CD4-positive, alpha-beta T cell treated with Interleukin-21 for 1 hour (primary cell): ENCODE results near the gene DDTL.

Source experiments
- DNase-seq: peaks from one replicate; pipeline ENCODE4 v3.0.0-alpha.2; 2020

Gene DDTL

GRCh38 chr22:24007253-24008021, 40.7 kb downstream of the DDTL start:
- no peak for DNase-seq

- no peak for DNase-seq
Measured at GRCh38 chr22:24008022-24008283, 41.3 kb downstream of the DDTL start.

GRCh38 chr22:24008381-24009226, 41.9 kb downstream of the DDTL start:
- no peak for DNase-seq

- DNase-seq = no peak
Measured at GRCh38 chr22:24009227-24010017, 42.7 kb downstream of the DDTL start.

GRCh38 chr22:24010018-24010391, 43.3 kb downstream of the DDTL start:
- DNase-seq = no peak

- no peak for DNase-seq
Measured at GRCh38 chr22:24011735-24012068, 45.0 kb downstream of the DDTL start.

GRCh38 chr22:24016156-24016555, 49.5 kb downstream of the DDTL start:
- no peak for DNase-seq

GRCh38 chr22:24021304-24021703, 54.6 kb downstream of the DDTL start:
- no peak for DNase-seq
